ENCODE data around the gene CAMK1D.

CAMK1D gene

DNA sequence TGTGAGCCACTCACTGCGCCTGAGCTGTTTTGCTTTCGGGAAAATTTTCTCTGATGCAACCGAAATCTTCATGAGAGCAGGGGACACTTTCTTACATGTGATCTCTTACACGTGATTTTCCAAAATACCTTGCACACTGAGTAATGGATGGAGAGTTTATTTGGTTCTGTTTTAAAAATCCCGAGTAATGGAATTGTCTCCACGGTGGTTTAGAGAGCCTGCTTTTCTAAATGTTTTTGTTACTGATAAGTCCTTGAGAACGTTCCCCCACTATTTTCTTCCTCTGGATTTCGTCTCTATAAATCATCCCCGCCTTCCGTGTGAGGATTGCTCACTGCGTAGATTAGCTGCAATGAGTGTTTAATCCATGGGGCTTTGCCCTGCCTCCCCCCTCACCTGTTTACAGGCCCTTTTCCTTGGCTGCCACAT lies 25.7 kb downstream of the CAMK1D start:
- DNase-seq (ENCODE audit: low read depth): no peak

DNA sequence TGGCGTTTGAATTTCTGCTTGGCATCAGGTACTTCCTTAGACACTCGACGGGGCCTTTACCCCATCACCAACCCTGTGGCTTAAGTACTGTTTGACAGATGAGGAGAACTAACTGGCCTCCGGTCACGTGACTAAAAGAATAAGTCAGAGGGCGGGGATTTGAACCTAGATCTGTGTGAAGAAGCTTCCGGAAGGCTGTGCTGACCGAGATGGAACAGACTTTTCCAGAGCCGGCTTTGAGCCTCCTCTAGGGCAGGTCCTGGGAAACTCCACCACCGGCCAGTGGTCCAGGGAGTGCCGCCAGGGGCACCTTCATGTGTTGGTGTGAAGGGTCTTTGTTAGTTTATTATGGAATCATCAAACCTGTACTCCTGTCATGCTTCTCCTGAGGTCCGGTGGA lies 26.9 kb downstream of the CAMK1D start:
- no peak for DNase-seq (ENCODE audit: low read depth)

DNA sequence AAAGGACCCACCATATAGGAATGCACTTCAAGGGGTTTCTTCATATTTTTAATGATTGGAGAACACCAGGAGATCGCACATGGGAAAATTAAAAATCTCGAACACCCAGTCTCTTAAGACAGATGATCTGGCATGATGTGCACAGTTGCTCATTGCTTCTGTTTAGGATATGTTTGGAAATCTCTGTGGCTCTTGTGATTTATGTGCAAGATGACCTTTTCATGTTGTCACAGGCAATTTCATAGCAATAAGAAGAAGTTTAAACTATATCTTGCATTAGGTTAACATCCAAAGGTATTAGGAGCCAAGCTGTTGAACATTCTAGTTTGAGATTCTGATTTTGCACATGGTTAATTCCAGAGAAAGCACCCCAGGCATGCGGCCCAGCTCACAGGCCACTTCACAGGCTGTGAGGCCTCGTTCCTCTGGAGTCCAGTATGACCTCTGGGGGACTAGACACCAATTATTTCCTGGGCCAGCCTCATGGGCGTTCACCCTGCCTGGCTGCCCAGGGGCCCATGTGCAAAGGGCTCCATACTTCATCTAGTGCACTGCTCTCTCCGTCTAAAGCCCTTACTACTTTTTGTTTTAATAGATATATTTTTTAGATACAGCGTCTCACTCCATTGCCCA lies 28.4 kb downstream of the CAMK1D start:
- DNase-seq (ENCODE audit: low read depth): no peak

DNA sequence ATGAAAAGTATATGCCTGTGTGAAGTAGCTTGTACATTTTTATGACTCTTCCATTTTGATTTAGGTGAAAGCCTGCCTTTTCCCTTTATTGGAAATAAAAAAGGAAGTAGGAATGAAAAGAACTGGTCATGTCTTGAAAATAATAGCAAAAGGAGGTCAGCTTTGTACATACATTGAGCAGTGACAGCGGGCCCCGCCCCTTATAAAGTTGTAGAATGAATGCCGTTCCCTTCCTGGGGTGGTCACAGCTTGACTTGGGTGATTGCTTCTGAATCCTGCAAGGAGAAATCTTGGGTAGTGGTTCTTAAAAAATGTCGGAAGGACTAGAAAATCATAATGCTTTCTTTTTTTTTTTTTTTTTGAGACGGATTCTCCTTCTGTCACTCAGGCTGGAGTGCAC lies 31.7 kb downstream of the CAMK1D start:
- no peak for DNase-seq (ENCODE audit: low read depth)

DNA sequence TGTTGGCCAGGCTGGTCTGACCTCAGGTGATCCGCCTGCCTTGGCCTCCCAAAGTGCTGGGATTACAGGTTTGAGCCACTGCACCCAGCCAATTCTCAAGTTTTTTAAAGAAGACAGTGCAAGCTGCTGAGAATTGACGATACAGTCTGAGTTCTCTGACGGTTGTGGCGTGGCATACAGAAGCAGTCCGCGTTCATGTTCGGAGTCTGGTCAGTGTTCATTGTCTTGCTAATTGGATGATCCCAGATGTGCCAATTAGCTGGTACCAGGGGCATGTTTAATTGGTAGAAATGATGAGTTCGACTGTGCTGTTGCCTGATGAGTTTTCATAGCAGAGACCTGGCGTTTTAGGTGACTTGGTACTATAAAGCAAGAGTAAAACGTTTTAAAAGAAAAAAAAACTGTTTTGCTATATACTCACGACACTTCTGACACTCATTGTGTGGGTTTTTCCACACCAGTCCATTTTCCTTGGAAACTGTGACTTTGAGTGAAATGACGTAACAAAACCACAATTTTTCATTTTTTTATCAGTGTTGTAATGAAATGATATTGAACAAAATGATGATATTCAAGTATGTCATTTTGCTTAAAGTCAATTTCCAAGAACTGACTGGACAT lies 32.3 kb downstream of the CAMK1D start:
- DNase-seq (ENCODE audit: low read depth): no peak

DNA sequence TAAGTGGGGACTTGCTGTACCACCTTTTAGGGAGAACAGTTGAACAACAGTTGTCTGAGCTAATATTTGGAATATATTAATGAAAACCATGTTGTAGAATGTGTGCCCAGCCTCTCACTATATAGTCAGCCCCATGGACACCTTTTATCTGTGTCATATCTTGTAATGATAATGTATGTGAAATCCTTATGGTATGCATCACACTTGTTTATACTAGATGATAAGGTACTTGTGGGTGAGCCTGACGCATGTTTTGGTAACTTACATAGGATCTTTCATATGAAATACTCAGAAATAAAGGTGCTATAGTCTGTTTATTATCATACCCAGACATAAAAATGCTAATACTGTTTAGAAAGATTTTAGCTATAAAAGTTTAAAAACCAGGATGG lies 32.8 kb downstream of the CAMK1D start:
- no peak for DNase-seq (ENCODE audit: low read depth)

DNA sequence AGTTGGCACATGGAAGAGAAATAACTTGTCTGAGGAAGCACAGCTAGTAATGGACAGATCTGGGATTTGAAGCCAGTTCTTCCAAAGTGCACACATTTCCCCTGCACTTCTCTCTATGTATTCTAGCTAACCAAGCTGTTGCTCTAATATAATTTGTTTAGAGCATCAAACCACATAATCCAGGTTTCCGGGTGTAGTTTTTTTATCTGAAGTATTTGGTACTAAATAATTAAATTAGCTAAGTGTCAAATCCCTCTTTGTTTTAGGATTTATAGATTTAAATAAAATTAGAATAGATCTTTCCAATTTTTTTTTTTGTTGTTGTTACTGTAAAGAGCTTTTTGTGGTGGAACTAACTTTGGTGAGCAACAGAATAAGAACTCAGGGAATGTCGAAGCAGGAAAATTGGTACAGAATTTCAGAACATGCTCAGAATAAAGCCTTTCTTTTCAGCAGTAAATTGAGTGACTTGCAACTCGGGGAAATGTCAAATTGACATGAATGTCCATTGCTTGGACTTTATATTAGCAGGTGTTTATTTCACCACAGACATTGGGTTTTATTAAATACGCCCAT lies 33.7 kb downstream of the CAMK1D start:
- no peak for DNase-seq (ENCODE audit: low read depth)

DNA sequence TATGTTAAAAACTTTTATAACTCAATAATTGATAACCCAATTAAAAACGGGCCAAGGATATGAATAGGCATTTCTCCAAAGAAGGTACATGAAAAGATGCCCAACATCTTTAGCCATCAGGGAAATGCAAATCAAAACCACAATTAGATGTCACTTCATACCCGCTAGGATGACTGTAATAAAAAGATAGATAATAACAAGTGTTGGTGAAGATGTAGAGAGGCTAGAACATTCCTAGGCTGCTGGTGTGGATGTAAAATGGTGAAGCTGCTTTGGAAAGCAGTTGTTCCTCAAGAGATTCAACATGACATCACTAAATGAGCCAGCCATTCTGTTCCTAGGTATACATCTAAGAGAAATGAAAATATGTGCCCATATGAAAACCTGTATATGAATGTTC lies 35.6 kb downstream of the CAMK1D start:
- no peak for DNase-seq (ENCODE audit: low read depth)

DNA sequence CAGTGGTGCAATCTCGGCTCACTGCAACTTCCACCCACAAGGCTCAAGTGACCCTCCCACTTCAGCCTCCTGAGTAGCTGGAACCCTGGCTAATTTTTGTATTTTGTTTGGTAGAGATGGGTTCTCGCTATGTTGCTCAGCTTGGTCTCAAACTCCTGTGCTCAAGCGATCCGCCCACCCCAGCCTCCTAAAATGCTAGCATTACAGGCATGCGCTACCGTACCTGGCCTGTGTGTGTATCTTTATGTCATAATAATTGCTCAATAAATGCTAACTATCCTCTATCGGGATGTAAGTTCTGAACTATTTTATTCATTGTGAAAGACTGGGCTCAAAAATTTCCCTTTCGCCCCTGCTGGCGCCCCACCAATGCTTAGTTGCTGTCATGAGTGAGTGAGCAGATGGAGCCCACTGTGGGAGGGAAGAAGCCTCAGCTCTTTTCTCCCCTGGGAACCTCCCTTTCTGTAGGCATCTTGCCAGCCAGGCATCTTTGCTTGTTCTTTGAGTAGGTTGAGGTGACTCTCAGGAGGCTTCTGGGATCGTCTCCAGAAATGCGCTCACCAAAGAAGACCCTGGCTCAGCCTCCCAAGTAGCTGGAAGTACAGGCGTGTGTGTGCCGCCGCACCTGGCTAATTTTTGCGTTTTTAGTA lies 38.3 kb downstream of the CAMK1D start:
- no peak for DNase-seq (ENCODE audit: low read depth)

DNA sequence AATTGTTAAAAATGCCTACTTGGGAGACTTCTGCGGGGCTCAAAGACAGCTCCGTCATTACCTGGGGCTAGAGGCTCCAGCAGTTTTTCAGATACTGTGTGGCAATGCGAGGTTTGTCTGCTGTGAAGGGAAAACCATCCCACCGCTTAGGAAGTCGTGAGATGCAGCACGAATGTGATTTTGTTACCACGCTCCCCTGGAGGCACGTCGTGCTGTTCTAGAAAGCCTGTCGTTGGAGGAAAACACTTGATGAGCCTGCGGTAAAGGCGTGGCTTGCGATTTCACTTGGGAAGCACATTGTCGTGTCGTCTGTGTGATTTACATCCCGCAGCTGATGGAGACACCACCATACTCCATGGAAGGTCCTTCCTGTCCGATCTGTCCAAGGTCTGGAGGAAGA lies 39.3 kb downstream of the CAMK1D start:
- no peak for DNase-seq (ENCODE audit: low read depth)

DNA sequence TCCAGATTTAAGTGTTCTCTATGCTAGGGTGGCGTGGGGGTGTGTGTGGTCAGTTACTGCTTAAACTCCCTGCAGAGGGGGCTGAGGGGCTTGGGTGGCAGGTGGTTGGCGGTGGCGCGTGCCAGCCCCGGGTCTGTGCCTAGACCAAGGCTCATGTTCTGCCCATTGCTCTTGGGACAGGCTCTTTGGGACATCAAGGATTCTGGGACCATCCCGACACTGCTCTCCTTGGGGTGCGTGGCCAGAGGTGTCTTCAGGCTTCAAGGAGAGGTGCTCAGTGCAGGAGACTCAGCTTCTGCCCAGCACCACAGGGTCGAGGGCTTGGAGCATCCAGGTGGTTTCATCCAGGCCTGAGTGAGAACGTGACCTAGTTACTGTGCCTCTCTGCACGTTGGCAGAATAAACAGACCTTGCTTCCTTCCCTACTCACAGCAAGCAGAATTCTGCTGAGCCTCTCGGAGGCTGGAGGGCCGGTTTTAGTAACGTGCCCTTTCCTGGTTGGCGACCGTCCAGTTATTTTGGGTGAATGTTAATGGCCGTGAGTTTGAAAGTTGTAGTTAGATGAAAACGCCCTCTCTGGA lies 39.9 kb downstream of the CAMK1D start:
- no peak for DNase-seq (ENCODE audit: low read depth)

DNA sequence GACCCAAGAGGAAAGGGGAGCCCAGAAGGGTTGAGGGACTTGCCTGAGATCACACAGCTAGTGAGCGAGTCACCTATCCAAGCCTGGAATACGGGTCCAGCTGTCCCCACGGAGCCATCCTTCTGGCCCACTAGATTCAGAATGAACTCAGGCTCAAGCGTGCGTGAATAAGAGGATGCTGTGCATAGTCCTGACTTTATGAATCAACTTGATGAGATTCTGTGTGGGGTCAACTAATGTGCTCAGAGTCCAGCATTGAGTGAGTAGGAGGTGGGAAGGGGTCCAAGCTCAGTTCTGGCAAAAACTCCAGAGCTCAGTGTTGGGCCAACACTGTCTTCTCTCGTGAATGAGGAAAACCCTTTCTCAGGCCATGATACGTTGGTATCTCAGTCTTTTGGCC lies 41.4 kb downstream of the CAMK1D start:
- DNase-seq (ENCODE audit: low read depth): no peak

DNA sequence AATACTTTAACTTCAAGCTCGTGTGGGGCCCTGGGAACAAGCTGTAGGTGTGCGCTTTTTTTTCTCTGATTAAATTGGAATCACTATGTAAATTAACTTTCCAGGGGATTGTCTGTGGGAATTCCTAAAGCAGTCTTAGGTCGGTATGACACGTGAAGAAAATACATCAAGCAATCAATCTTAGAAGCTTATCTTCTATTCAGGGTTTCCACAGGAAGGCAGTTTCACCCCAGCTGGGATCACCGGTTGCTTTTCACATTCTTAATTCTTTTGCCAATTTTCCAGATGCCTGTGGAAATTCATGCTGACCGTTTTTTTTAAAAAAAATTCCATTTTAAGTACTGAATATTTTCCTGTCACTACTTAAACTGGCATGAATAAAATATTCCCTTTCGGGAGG lies 41.9 kb downstream of the CAMK1D start:
- DNase-seq (ENCODE audit: low read depth): no peak

DNA sequence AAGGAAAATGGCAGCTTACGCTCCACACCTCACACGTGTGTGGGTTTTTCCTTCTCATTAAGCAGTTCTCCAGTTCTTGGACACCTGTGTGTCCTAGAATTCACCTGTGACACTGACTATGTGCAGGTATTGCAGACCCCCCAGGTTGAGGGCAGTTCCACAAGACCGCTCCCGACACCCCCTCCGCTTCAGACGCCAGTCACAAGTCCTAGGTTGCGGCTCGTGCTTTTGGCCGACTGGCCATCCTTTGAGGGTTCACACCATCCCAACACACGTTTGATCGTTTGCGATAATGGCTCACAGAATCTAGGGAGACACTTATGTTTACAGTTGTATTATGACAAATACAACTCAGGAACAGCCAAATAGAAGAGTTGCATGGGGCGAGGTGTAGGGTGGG lies 44.5 kb downstream of the CAMK1D start:
- DNase-seq (ENCODE audit: low read depth): no peak

DNA sequence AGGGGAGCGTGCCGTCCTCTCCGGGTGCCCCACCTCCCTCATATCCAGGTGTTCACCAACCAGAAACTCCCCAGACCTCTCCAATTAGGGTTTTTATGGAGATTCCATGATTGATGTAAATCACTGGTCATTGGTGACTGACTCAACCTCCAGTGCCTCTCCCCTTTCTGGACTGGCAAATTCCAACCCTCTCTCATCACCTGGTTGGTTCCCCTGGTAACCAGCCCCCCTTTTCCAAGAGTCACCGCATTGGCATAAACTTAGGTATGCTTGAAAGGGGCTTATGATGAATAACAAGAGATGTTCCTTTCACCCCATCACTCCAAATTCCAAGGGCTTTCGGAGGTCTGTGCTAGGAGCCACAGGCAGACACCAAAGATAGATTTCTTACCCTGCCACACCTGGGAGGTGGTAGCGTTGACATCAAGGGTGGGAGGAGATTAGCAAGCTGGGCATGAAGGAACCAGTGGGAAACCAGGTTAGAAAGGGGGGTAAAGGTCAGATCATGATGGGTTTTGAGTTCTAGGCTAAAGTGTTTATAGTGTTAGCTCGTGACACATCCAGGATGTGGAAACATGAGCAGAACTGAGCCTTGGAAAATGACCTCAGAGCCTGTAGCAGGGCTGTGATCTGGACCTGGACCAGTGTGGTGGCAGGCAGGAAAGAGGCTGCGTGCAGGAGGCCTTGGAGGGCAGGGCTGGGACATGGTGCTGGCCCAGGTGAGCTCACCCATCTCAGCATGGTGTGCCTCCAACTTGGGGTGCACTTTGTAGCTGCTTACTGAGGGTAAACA lies 45.1 kb downstream of the CAMK1D start:
- no peak for DNase-seq (ENCODE audit: low read depth)

DNA sequence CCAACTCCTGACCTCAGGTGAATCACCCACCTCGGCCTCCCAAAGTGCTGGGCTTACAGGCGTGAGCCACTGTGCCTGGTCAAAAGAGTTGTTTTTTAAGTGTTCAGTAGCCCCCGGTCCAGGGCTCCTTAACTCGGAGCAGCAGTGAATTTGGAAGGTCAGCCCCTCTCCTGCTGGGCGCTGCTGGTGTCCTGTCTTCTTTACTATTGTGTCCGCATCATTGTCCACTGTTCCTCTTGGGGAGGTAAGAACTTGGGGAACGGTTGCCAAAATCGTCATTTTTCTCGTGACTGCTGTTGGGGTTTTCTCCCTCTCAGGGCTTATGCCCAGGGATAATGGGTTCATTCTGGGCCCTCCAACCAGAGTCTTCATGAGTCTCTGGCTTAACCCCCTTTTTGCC lies 46.7 kb downstream of the CAMK1D start:
- DNase-seq (ENCODE audit: low read depth): no peak

DNA sequence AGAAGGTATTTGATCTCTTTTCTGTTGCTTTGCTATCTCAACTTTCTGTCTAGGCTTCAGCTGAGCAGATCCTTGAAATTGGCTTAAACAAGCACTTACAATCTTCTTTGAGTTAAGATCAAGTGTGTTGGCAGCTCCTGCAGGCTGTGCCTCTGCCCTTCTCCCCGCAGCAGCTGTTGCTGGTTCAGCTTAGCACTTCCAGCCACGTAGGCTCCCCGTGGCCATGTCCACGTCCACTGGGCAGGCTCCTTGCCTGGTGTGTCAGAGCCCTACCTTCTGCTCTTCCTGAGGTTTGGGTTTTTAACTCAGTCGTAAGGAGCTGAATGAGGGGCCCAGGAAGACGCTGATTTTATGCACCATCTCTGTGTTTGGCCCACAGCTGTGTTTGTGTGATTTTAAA lies 47.2 kb downstream of the CAMK1D start:
- DNase-seq (ENCODE audit: low read depth): no peak

DNA sequence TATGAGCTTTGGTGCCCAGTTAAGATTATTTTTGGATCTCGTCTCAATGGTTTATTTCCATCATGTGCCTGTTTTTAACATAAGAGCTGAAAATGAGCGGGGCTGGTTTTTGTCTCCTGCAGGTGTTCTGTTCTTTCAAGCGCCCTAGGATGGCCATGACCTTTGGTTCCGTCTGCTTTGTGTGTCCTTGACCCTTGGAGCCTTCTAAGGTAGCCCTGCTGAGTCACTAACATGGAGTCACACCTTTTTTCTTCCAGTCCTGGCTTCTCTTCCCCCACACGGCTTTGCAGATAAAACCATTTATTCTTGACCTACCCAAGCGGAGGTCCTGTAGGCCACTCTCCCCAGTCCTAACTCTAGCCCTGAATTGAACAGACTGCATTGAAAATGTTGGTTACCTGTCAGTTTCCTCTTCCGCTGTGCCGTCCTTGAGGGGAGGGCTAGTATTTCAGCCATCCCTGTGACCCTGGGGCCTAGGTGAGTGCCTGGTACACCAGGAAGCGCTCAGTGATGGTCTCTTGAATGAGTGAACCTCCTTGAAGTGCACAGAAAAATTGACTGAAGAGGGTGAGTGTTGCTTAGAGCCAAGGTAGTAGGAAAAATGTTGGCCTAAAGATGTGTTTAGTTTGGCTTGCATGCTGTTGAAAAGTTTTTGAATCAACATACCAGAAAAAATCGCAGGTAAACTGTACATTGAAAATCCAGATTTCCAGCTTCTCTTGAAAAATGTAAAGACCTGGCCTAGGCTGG lies 48.0 kb downstream of the CAMK1D start:
- DNase-seq (ENCODE audit: low read depth): no peak

DNA sequence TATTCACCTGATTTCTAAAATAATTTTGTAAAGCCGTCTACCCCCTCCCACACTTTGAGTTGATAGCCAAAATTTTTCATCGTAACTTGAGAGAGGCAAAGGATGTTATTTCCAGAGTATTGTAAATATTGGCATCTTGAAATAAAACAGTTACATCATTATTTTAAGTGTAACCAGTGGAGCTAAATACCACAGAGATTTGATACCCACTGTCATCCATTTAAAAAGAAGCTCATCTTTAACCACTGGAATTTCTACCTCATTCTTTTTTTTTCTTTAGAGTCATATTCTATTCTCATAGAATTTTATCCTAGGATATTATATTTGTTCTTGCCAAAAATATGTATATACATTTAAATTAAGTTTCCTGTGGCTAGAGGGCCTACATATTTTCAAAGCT lies 48.6 kb downstream of the CAMK1D start:
- no peak for DNase-seq (ENCODE audit: low read depth)

DNA sequence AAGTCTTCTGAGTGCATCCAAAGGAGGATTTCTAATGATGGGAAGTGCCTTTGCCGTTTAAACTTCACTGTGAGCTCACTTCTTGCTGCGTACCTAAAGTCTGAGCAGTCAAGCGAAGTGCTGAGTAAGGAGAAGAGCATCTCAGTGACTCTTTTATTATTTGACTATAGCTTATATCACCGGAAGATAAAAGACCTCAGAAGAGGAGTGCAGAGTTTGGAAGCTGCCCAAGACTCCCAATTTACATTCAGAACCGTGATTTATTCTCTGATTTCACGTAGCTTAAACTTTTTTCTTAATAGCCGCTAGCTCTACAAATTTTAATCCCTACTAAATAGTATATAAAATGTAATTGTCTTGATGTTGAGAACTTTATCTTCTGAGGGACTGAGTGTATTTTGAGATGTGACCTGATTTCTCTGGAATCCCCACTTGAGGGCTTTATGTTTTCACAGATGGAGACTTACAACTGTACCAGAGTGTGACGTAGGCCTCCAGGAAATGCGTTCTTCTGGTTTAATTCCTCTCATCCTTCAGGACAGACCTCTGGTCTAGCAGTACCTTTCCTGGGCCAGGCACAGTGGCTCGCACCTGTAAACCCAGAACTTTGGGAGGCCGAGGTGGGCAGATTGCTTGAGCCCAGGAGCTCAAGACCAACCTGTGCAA lies 51.1 kb downstream of the CAMK1D start:
- no peak for DNase-seq (ENCODE audit: low read depth)

DNA sequence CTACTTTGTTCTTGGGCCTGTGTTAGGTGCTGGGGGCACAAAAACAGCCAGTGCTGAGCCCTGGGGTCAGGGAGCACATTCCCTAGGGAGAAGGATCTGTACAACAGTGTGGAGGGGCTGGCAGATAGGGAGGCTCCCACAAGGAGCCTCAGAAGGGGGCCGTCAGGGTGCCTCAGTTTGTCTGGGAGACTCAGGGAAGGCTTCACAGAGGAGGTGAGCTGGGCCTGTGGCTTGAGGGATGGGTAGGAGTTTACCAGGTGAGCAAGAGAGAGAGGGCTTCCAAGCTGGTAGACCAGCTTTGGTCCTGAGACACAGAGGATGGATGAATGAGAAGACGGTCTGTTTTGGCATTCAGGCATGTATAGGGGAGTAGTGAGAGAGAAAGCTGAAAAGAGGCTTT lies 52.1 kb downstream of the CAMK1D start:
- DNase-seq (ENCODE audit: low read depth): no peak
